Measurements from ENCODE around the gene MOAP1. TPM values are rescaled to one million over a fixed set of nuclear protein-coding genes. Genes with fewer than 3 reads are reported as not detected.

Gene MOAP1
- total RNA-seq, 1 donor from 2014 or later, result 16.8 TPM

DNA sequence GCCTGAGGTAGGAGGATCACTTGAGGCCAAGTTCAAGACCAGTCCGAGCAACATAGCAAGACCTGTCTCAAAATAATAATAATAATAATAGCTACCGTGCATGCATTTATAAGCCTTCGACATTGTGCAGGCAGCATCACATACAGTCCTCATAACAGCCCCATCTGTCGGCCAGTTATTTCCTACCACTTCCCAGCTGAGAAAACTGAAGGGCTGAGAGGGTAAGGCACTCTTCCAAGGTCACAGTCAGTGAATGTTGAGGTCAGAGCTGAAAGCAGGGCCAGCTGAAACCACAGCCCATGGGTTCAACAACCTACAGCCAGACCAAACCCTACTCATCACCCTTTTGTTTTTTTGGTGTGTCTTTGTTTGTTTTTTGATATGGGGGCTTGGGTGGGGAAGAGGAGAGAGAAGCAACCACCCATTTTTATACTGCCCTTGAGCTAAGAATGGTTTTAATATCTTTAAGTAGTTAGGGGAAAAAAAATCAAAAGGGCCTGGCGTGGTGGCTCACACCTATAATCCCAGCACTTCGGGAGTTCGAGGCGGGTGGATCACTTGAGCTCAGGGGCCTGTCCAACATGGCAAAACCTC lies 52.1 kb downstream of the MOAP1 start:
- intact Hi-C loops (cut with micrococcal nuclease), result loop anchor here (5.0 kb wide), 1 partner anchor 100 kb away; no protein-coding TSS in a partner anchor
- Mint-ChIP-seq H3K4me1 (ENCODE audit: low read depth) (no peaks in the 10 kb centered on the region), H3K9me3 (no peaks in the 10 kb centered on the region), H3K4me3 (no peak overlapping the region), H3K36me3 (ENCODE audit: low read depth) (no peaks in the 10 kb centered on the region), H3K27ac (no peak overlapping the region), H3K27me3 (ENCODE audit: insufficient read depth) (peaks cover 10% of the 10 kb centered on the region)
- no peak for DNase-seq (ENCODE audit: low spot score)

Other genes starting within 250 kb of the MOAP1 start
- 71.0 and 77.3 TPM in 2 replicates for gene ITPK1, start 69.0 kb downstream of the MOAP1 start, total RNA-seq
- gene LYSET, start 420 bp upstream of the MOAP1 start, total RNA-seq, result 13.1 and 14.1 TPM in 2 replicates
- gene GON7, start 22.2 kb upstream of the MOAP1 start, total RNA-seq, result 14.8 and 15.7 TPM in 2 replicates
- gene UBR7, start 22.4 kb upstream of the MOAP1 start, total RNA-seq, result 30.1 and 32.4 TPM in 2 replicates
- 20.6 and 22.8 TPM in 2 replicates for gene BTBD7, start 148.1 kb upstream of the MOAP1 start, total RNA-seq
- gene COX8C, start 162.3 kb upstream of the MOAP1 start, total RNA-seq, result not detected in 2 replicates
- gene UNC79, start 246.0 kb upstream of the MOAP1 start, total RNA-seq, result 0.02 and 0.03 TPM in 2 replicates

All from activated T-helper 1 cell treated with anti-CD3 and anti-CD28 coated beads, Interleukin-12 subunit alpha, Interleukin-12 subunit beta, Interleukin-2, Interleukin-4 antibody, amounts not matched to agents 30 ng/mL and 10 ng/mL and 1 ng/mL, durations not matched to agents 14 hours and 24 hours and 36 hours (primary cell).